GM03348 (cell line): ENCODE results near the gene CACUL1.

Experiments
- DNase-seq: peaks from one replicate; pipeline ENCODE4 v3.0.0; 2012; ENCODE audit warnings: low spot score

The CACUL1 gene

DNA sequence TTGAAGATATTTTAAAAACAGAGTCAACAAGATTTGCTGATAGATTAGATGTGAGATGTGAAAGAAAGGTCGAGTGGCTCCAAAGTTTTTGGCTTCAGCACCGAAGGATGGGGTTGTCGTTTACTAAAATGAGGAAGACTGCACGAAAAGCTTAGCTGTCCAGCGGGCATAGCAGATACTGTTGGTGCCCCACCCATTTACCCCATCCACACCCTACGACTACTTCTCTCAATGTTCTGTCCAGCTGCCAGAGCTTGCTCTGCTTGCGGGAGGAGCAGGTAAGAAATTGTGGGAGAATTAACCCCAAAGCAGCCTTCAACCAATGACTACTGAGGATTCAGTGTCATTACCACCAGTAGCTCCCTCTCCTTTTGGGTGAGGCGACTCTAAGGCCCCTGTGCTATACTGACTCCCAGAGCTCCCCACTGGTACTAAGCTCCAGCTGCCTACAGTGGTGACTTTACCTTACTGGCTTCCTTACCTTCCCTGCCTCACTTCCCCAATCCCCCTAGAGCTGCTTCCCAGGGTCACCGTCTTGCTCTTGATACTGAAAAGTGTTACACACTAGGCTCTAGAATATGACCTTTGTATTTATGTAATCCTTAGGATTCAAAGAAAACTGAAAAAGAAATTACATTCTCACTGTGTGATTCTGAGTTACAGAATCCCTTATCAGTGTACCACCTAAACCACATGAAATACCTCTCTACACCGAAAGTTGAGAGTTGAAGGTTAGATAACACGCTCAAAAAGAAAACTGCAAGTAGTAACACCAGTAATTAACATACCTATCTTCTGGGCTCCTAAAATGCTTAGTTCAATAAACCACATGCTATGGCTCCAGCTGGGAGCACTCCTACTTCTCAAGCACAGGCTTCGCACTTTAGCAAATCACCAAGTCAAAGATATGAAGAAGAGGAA, 22.3 kb downstream of the CACUL1 start:
- no peak for DNase-seq

DNA sequence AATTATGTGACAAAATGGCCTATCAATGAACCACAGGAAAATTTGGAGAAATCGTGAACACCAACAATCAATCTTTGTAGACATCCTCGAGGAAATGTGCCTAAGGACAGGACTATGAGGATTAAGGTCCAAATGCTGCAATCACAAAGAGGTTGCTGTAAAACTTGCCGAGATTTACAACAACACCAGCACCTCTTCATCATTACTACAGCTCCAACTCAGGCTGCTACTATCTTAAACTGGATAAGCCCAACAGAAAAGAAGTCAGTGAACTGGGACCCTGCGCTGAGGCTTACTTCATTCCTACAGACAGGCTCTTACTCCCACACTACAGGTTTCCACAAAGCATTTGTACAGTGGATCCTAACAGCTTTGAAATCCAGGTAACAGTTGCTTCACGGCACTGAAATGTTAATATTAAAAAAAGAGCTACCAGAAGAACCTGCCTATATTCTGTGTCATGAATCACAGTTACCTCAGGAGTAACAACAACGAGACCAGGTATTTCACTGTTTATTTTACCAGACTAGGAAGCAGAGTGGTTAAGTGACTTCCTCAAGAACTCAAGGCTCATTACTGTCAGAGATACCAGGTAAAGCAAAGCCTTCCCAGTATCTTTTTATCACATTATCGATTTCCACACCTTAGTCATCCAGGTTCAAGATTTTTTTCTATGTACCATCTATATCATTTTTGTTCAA, 23.9 kb downstream of the CACUL1 start:
- no peak for DNase-seq

DNA sequence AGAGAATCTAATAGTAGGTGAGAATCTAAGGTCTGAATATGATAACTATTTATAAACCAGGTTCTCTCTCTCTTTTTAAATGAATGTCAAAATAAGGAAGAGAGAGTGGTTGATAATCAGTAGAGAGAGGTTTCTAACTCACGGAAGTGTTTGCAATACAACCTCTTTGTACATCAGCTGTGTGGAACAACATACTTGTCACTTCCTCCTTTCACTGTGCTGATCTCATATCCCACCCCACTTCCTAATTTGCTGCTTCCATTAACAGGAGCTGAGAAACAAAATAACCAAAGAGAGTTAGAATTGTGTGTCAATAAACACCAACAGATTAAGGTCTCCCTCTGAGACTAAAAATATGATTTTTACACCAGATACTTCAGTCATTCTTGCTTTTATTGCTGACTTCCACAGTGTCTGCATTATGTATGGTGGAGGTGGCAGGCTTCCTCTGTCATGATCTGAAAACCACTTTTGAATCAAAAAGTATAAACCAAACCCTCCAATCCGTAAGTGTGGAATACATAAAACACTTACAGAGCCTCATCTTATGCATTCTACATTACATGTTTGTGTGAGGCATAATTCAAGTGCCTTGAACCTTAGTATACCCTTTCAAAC, 25.0 kb downstream of the CACUL1 start:
- no peak for DNase-seq

DNA sequence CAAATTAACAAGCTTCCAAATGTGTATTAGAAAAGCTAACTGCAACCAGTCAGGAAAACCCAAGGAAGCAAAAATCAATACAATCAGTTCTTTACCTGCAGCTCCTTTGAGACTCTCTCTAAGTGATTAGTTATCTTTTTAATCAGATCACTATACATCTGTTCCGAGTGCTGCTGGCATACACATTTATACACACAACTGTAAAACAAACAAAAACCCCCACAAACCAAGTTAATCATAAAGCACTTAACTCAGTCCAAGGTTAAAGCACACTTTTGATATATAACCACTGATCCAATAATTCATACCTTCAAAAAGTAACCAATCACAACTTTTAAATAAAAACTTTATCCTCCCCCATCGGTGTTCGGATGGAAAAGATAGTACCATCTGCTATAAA, 25.6 kb downstream of the CACUL1 start:
- no peak for DNase-seq

DNA sequence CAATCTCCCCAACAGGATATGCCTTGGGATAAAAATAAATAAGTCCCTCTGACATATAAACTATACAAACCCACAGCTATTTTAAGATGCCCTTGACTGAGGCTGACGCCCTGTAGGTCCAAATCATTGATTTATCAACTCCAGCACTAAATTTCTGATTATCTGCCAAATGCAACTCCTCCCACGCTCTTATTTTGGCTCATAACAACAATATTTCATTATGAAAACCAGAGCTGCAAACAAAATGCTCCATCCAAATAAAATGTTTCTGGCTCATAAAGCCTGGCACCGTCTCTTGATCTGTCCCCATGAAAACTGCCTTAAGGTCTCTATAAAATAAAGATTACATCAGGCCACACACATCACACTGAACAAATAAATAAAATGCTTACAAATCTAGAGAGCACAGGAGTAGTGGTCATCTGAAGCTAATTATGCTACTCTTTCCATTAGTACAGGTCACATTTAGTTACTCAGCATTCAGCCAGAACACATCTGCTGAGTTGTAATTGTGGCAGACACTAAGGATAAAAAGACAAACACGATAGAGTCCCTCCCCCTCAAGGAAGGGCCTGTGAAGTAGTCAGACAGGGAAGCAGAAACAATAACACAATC, 28.8 kb downstream of the CACUL1 start:
- peak; percentile 46 for DNase-seq

DNA sequence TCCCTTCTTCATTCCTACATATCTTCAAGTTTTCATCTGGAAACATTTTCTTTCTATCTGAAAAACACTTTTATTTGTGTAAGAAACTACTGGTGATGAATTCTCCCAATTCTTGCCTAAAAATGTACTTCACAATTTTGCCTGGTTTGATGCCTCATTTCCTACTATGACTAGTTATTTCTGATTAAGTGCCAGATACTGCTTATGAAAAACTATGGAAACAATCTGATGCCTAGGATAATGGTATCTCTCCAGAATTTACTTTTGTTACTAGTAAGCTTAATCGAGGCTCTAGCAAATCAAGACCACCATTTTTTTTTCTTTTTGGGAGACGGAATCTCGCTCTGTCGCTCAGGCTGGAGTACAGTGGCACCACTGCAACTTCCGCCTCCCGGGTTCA, 31.3 kb downstream of the CACUL1 start:
- peak; percentile 68 for DNase-seq

DNA sequence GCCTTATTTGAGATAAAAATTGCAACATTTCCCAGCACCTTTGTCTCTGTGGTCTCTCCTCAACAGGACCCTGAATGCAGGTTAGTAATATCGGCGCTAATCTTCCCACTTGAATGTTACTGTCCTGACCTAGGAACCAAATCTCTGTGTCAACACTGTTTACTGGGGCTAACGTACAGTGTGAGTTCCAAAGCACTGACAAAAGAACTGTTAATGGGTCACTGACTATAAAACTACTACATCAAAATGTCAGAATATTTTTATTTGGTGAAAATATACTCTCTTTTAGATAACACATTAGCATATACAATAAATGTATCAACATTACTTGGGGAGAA, 33.3 kb downstream of the CACUL1 start:
- no peak for DNase-seq

DNA sequence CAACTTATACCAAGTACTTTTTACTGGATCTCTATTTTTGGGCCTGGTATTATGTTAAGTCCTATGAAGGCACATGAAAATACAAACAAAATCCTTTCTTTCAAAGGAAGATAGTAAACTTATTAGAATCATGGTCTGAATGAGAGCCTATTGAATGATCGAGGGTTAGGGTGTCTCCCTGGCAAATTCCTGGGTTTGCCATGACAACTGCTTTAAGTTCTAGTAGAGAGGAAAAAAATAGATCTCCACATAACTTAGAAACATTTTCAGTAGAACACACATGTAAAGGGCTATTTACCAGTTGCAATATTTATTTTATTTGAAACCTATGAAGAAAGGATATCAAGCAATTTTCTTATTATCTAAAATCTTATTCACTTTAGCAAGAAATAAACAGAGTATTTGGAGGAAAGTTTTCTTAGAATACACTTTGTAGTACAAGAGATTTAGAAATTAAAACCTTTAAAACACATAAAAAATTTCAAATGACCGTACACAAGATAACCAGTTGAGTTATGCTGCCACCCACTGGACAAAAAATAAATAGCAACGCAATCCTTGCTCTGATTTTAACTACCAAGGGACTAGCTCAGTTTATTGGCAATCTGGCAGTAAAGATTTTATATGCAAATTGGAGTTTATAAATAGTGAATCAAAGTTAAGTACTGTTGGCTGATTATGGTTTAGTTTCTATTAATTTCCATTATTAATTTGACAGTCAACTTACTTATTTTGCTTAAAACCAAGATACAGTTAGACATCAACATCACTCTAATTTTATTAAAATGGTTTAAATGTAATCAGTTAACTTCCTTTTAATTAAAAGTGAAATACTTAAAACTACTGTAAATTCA, 33.9 kb downstream of the CACUL1 start:
- peak; percentile 63 for DNase-seq

DNA sequence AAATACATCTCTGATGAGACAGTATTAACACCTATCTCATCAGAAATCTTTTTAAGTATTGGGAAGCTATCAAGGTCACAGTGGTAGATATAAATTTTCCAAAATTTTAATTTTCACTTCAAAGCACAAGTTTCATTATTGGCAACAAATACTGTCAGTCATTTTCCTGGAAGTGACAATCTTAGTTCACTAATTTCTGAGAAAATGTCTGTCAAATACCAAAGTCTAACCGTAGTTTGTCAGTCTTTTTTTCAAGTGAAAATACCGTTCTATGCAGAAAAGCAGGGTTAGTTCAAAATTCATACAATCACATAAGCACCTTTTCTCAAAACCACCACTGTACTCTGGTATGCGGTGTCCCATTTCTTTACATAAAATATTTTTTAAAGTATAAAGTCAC, 40.4 kb downstream of the CACUL1 start:
- no peak for DNase-seq

DNA sequence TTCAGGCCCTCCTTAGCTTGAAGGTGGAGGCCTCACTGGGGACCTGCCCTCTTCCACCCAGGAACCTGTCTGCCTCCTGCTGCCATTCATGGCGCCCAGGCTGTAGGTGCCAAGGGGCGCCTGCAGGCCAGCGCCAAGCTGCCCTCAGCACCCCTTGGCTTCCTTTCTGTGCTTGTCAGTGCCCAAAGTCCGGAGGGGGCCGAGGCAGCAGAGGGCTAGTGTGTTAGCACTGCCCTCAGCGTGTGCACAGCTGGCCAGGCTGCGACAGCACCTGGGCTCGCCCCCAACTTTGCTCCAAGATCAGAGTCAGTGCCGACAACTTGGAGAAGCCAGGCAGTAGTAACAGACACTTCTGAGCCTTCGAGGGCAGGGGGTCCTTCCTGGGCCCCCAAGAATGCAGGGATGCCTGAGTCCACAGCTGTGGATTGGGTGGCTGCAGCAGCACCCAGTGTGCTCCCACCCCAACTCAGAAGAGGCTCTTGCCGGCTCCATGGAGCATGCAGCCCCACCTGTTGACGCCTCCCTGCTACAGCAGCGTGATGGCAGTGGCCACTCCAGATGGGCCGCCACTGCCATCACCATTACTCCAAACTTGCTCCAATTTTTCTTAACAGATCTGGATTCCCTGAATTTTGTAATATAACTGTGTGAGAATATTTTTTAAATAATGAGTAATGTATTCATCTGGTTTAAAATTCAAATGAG, 41.7 kb downstream of the CACUL1 start:
- DNase-seq: no peak

DNA sequence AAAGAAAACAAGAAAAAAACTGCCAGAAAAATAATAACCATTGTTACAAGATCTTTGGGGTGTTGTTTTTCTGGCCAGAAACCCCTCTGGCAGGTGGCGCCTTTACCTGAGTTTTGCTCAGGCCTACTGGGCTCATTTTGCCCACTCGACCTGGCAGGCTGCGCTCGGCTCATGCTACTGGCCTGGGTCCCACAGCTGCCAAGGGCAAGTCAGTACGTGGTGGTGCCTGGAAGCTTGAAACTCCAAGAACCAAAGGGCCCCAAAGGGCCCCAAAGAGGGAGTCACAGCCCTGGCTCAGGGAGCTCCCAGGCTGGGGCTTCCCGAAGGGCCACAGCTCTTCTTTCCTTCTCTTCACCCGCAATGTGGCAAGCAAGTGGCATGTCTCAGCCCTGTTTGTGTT, 42.7 kb downstream of the CACUL1 start:
- no peak for DNase-seq

DNA sequence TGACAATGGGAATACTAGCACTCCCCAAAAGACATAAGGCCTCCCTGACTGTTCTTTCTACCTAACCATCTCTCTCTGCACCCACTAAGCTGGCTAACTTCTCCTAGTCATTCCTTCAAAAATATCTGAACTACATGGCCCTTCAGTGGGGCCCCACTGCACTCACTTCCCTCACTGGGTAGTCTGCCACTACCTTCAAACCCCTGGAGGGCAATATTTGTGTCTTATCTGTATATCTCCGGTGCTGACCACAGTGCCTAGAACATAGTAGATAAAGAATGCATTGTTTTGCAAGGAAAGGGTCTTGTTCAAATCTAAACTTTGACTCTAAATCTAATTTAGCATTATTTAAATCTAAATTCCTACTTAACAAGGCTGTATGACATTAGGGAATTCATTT, 44.3 kb downstream of the CACUL1 start:
- no peak for DNase-seq

DNA sequence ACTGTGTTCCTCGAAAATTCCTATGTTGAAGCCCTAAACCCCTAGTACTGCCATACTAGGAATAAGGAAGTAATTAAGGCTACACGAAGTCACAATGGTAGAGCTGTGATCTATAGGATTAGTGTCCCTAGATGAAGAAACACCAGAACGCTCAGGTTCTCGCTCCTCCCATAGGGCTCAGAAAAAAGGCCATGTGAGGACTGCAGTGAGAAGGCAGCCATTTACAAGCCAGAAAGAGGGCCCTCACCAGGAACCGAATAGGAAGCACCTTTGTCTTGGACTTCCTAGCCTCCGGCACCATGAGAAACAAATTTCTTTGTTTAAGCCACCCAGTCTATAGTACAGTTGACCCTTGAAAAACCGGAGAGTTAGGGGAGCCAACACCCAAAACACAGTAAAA, 46.2 kb downstream of the CACUL1 start:
- no peak for DNase-seq

DNA sequence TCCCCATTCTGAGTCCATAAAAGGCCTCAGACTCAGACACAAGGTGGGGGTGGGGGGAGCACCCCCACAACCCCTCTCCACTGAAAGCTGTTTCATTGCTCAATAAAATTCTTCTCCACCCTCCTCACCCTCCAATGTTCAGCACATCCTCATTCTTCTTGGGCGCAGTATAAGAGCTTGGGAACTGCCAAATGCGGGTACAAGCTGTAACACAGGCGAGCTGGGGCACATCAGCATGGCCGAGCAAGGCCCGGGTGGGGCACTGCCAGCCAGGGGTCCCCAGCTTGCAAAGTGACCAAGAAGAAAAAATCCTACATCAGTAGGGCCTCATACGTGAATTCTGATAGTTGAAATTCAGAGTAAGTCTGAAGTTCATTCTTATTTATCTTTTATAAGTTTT, 50.1 kb downstream of the CACUL1 start:
- DNase-seq: no peak

DNA sequence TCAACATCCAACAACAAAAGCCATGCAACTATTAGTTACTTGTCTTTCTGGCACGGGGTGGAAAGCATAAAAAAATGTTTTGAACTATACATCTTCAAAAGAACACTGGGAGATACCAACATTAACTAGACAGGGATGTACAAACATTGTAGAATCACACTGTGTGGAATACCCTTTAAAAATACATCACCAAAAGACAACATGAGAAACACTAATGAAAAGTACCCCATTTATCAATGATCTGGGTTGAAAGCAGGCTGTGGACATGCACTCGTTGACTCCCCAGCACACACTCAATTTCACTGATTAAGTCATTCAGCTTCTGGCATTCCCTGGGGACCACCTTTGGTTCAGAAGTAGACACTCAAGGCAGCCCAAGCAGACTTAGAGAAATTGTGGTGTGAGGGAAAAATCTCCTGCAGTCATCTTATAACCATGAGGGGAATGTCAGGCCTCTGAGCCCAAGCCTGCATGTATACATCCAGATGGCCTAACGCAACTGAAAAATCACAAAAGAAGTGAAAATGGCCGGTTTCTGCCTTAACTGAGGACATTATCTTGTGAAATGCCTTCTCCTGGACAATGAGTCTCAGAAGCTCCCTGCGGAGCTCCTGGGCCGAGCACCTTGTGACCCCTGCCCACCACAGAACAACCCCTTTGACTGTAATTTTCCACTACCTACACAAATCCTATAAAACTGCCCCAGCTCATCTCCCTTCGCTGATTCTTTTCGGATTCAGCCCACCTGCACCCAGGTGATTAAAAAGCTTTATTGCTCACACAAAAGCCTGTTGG, 53.0 kb downstream of the CACUL1 start:
- no peak for DNase-seq

DNA sequence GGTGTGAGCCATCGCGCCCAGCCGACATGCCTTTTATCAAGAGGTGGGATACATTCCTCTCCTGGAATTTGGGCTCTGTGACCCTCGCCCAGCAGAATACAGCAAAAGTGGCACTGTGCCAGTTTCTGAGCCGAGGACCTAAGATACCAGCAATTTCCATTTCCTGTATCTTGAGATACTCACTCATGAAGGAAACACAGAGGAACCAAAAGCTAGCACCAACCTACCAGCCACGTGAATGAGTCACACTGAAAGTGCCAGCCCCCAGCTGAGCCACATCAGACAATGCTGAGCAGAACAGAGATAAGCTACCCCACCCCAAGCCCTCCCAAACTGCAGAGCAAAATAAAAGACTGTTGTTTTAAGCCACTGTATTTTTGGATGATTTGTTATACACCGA, 56.3 kb downstream of the CACUL1 start:
- DNase-seq: peak; percentile 10

DNA sequence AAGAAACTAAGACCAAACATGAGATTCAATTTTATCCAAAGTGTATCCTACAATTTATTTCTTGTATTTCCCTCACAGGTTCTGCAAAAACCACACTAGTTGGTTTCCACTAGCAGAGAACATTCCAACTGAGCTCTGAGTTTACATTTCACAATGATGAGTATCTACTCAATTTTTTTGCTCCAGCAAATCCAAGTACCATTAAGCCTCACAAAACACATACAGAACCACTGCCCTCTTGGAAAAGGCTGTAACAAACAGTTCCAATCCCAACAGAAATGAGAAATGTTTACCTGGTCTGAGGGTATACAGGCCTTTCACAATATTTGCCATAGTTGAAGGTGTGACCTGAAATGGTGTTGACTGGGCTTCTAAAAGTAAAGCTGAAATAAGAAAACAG, 59.9 kb downstream of the CACUL1 start:
- peak; percentile 43 for DNase-seq

DNA sequence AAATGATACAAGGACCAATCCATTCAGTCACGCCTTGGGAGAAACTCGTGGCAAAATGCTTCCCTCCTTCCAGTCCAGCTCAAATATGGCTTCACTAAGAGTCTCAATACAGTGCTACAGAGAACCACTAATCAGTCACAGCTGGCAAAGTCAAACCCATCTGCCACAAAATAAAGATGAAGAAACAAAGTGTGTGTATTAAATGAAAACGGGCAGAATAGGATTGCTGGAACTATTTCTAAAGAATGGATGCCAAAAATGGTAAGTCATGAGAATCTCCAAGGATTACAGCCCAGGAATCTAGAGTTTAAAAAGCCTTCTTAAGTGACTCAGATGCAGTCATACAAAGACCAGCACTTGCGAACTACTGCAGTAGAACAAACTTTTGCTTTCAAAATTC, 61.9 kb downstream of the CACUL1 start:
- DNase-seq: peak; percentile 80

DNA sequence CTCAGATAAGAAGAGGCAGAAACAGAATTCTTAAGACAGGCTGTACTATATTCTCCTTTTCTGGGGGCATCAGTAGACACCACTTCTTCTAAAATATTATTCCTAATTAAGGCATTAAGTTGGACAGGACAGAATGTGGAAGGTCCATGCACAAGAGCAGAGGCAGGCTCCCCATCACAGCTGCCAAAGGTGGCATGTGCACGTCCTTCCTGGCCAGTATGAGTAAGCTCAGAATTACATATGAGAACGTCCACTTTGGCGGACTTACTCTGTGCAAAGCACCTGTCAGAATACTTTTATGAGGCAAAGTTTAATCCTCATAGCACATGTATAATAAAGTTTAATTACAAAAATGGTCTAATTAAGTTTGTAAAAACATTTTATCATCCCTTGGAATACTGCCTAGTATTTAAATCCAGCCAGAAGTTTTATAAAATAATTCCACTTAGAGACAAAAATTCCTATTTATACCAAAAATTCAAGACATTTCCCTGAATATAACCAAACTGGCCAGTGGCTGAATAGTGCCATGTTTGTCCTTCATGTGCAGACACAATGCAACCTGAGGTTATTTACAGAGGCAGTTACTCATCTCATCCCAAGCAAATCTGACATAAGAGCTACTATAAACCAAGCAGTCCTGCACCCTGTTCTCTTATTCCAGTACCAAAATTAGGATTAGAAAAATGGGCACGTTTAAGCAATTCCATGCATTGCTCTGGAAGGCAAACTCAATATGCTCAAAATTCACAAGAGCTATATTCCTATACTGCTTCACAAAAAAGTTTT, 65.5 kb downstream of the CACUL1 start:
- no peak for DNase-seq

DNA sequence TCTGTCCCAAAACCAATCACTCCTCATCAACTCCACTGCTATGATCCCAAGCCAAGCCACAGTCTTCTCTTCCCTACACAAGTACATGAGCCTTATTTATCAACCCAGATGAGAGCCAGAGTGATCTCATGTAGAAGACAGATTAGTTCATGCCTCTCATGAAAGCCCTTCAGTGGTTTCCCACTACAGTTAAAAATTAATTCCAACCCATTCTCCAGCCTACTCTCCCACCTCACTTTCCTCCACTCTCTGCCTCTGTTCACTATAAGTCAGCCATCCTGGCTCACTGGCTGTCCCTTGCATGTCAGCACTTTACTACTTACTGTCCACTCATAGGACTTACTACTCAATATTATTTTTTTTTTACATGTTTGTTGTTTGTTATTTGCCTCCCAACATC, 67.3 kb downstream of the CACUL1 start:
- DNase-seq: no peak
